ENCODE data around the gene CYLC1. TPM values are rescaled to one million over a fixed set of nuclear protein-coding genes. Genes with fewer than 3 reads are reported as not detected.

The CYLC1 gene
- polyA plus RNA-seq, 1 donor from 2014 or later, result not detected

DNA sequence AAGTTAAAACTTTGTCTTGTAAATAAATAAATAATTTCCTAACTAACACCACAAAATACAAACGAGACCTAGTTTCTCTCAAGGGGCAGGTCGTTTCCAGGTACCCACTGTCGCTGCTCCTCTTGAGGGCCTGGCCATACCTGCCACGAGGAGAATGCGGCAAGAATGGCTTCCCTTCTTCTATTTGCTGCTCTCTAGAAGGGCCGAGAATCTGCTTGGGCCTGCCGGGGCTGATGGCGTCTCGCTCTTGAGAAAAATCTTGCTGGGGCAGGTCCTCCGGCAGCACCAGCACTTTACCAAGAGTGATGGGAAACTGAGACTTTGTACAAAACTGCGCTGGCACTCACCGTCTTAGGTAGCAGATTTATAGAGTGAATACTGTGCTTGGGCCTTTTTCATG, 31.5 kb downstream of the CYLC1 start:
- no peaks in the 10 kb centered on the region for H4K20me1 ChIP-seq (ENCODE audit: insufficient read depth)
- H3K27me3 ChIP-seq (ENCODE audit: insufficient read depth, low read depth, low read length), result no peaks in the 10 kb centered on the region
- H3K4me2 ChIP-seq (ENCODE audit: low read length), result no peak overlapping the region
- no peaks in the 10 kb centered on the region for H3K9me3 ChIP-seq (ENCODE audit: low read length)
- no peak overlapping the region for H2AFZ ChIP-seq (ENCODE audit: low read depth, low read length)
- no peaks in the 10 kb centered on the region for H3K9me2 ChIP-seq (ENCODE audit: insufficient read depth, low read length)
- H3K9ac ChIP-seq (ENCODE audit: low read length), result no peak overlapping the region
- H3K27ac ChIP-seq (ENCODE audit: low read length), result no peak overlapping the region
- no peaks in the 10 kb centered on the region for H3K36me3 ChIP-seq (ENCODE audit: insufficient read depth, low read length)
- TF ChIP-seq EP300 (conservative IDR thresholded peaks at IDR 0.05; ENCODE audit: poor library complexity, severe bottlenecking) (no peak), RAD21 (conservative IDR thresholded peaks at IDR 0.05) (no peak), MXI1 (conservative IDR thresholded peaks at IDR 0.05; ENCODE audit: poor library complexity, severe bottlenecking) (no peak), EZH2 (IDR thresholded peaks at IDR 0.05; ENCODE audit: borderline replicate concordance, insufficient read depth, low read length, poor library complexity, severe bottlenecking) (no peak), POLR2AphosphoS5 (IDR thresholded peaks at IDR 0.05) (no peak), SMC3 (conservative IDR thresholded peaks at IDR 0.05; ENCODE audit: poor library complexity) (no peak), TAF1 (IDR thresholded peaks at IDR 0.05; ENCODE audit: low read depth) (no peak)
- TF ChIP-seq, protein P1, sequence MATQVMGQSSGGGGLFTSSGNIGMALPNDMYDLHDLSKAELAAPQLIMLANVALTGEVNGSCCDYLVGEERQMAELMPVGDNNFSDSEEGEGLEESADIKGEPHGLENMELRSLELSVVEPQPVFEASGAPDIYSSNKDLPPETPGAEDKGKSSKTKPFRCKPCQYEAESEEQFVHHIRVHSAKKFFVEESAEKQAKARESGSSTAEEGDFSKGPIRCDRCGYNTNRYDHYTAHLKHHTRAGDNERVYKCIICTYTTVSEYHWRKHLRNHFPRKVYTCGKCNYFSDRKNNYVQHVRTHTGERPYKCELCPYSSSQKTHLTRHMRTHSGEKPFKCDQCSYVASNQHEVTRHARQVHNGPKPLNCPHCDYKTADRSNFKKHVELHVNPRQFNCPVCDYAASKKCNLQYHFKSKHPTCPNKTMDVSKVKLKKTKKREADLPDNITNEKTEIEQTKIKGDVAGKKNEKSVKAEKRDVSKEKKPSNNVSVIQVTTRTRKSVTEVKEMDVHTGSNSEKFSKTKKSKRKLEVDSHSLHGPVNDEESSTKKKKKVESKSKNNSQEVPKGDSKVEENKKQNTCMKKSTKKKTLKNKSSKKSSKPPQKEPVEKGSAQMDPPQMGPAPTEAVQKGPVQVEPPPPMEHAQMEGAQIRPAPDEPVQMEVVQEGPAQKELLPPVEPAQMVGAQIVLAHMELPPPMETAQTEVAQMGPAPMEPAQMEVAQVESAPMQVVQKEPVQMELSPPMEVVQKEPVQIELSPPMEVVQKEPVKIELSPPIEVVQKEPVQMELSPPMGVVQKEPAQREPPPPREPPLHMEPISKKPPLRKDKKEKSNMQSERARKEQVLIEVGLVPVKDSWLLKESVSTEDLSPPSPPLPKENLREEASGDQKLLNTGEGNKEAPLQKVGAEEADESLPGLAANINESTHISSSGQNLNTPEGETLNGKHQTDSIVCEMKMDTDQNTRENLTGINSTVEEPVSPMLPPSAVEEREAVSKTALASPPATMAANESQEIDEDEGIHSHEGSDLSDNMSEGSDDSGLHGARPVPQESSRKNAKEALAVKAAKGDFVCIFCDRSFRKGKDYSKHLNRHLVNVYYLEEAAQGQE (IDR thresholded peaks at IDR 0.05; ENCODE audit: borderline replicate concordance), result no peak
- TF ChIP-seq, protein P2, sequence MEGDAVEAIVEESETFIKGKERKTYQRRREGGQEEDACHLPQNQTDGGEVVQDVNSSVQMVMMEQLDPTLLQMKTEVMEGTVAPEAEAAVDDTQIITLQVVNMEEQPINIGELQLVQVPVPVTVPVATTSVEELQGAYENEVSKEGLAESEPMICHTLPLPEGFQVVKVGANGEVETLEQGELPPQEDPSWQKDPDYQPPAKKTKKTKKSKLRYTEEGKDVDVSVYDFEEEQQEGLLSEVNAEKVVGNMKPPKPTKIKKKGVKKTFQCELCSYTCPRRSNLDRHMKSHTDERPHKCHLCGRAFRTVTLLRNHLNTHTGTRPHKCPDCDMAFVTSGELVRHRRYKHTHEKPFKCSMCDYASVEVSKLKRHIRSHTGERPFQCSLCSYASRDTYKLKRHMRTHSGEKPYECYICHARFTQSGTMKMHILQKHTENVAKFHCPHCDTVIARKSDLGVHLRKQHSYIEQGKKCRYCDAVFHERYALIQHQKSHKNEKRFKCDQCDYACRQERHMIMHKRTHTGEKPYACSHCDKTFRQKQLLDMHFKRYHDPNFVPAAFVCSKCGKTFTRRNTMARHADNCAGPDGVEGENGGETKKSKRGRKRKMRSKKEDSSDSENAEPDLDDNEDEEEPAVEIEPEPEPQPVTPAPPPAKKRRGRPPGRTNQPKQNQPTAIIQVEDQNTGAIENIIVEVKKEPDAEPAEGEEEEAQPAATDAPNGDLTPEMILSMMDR (IDR thresholded peaks at IDR 0.05; ENCODE audit: poor library complexity, severe bottlenecking), result no peak
- H3F3A ChIP-seq (ENCODE audit: insufficient read depth, low read length, poor library complexity, severe bottlenecking), result no peaks in the 10 kb centered on the region
- H3K79me2 ChIP-seq (replicated peaks; ENCODE audit: insufficient read depth, low read length), result no peaks in the 10 kb centered on the region
- no peak overlapping the region for H3K4me3 ChIP-seq (ENCODE audit: low read length)

DNA sequence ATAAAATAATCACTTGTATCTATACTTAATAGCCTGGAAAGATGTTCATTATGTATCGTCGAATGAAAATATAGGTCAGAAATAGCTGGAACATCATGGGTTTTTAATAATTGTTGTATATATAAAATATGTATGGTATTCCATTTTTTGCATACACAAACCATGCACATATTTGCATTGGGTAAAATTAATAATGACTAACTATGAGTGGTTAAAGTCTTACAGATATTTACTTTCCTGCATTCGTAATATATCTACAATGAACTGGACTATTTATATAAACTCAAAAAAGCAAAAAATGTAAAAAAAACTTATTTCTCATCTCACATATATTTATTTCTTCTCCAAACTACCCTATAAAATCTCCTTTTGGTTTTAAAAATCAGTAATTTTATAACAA, 46.0 kb downstream of the CYLC1 start:
- no peaks in the 10 kb centered on the region for H3K9me2 ChIP-seq (ENCODE audit: insufficient read depth, low read length)
- no peaks in the 10 kb centered on the region for H3K9me3 ChIP-seq (ENCODE audit: low read length)
- no peak overlapping the region for H2AFZ ChIP-seq (ENCODE audit: low read depth, low read length)
- no peaks in the 10 kb centered on the region for H3K79me2 ChIP-seq (replicated peaks; ENCODE audit: insufficient read depth, low read length)
- no peaks in the 10 kb centered on the region for H3F3A ChIP-seq (ENCODE audit: insufficient read depth, low read length, poor library complexity, severe bottlenecking)
- H4K20me1 ChIP-seq (ENCODE audit: insufficient read depth), result no peaks in the 10 kb centered on the region
- TF ChIP-seq, protein P2 (IDR thresholded peaks at IDR 0.05; ENCODE audit: poor library complexity, severe bottlenecking), result no peak
- TF ChIP-seq POLR2AphosphoS5 (IDR thresholded peaks at IDR 0.05) (no peak), SMC3 (conservative IDR thresholded peaks at IDR 0.05; ENCODE audit: poor library complexity) (no peak), MXI1 (conservative IDR thresholded peaks at IDR 0.05; ENCODE audit: poor library complexity, severe bottlenecking) (no peak), TAF1 (IDR thresholded peaks at IDR 0.05; ENCODE audit: low read depth) (no peak), EP300 (conservative IDR thresholded peaks at IDR 0.05; ENCODE audit: poor library complexity, severe bottlenecking) (no peak)
- TF ChIP-seq, protein P1 (IDR thresholded peaks at IDR 0.05; ENCODE audit: borderline replicate concordance), result no peak
- no peak overlapping the region for H3K27ac ChIP-seq (ENCODE audit: low read length)
- H3K36me3 ChIP-seq (ENCODE audit: insufficient read depth, low read length), result no peaks in the 10 kb centered on the region
- H3K4me2 ChIP-seq (ENCODE audit: low read length), result no peak overlapping the region
- H3K9ac ChIP-seq (ENCODE audit: low read length), result no peak overlapping the region
- H3K4me3 ChIP-seq (ENCODE audit: low read length), result no peak overlapping the region
- no peaks in the 10 kb centered on the region for H3K27me3 ChIP-seq (ENCODE audit: insufficient read depth, low read depth, low read length)

Data from neural cell (in vitro differentiated cells).